Ovary (tissue), 3 donors: Measurements from ENCODE around the gene SLC26A1.

Experiments used
- EP300 ChIP-seq: sonication (generic); formaldehyde crosslinking; IDR thresholded peaks from one replicate; pipeline ENCODE4 v1.6.1; 2017; ENCODE audit warnings: antibody characterized with exemption
- POLR2A ChIP-seq: fragments of 450-650 bp; IDR thresholded peaks from one replicate; pipeline ENCODE4 v1.6.1; 2017; ENCODE audit warnings: antibody characterized with exemption, mild to moderate bottlenecking, moderate library complexity
- TF ChIP-seq, protein P1 (sequence below), 3 donors: fragments of 450-650 bp in 2 of 3; fragments of 200-600 bp in 1 of 3; IDR thresholded peaks; one replicate each; pipeline versions ENCODE4 v1.5.1 to v1.8.0; 2016 to 2022; ENCODE audit warnings: antibody characterized with exemption in 3 of 3, mild to moderate bottlenecking in 1 of 3
- donor health status: DM: no; HTN: no; CAD: no.

GRCh38 chr4:968621-969394 is 24.4 kb downstream of the SLC26A1 start:
- TF ChIP-seq, protein P1, sequence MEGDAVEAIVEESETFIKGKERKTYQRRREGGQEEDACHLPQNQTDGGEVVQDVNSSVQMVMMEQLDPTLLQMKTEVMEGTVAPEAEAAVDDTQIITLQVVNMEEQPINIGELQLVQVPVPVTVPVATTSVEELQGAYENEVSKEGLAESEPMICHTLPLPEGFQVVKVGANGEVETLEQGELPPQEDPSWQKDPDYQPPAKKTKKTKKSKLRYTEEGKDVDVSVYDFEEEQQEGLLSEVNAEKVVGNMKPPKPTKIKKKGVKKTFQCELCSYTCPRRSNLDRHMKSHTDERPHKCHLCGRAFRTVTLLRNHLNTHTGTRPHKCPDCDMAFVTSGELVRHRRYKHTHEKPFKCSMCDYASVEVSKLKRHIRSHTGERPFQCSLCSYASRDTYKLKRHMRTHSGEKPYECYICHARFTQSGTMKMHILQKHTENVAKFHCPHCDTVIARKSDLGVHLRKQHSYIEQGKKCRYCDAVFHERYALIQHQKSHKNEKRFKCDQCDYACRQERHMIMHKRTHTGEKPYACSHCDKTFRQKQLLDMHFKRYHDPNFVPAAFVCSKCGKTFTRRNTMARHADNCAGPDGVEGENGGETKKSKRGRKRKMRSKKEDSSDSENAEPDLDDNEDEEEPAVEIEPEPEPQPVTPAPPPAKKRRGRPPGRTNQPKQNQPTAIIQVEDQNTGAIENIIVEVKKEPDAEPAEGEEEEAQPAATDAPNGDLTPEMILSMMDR (IDR thresholded peaks at IDR 0.05): no peak
- no peak for TF ChIP-seq EP300
- no peak for TF ChIP-seq POLR2A
